HUES6 (cell line): ENCODE measurements around the gene AADACL2.
"Not testable (repeated sequence)": the region's sequence is repeated elsewhere in the genome, so short reads cannot be mapped to it uniquely, and the experiment has no call there.

Source experiments
- H3K27ac ChIP-seq: 2 replicates; pipeline ENCODE4 v1.7.0; 2013; ENCODE audit warnings: low read depth, mild to moderate bottlenecking, low read length, inconsistent platforms
- H3K27me3 ChIP-seq: 2 replicates; pipeline ENCODE4 v1.6.1; 2013; ENCODE audit warnings: low read length; ENCODE audit not compliant: control insufficient read depth, insufficient read depth
- H3K36me3 ChIP-seq: 2 replicates; pipeline ENCODE4 v1.6.1; 2013; ENCODE audit warnings: low read length; ENCODE audit not compliant: control insufficient read depth, insufficient read depth
- H3K4me1 ChIP-seq: 2 replicates; pipeline ENCODE4 v1.6.1; 2013; ENCODE audit warnings: low read length; ENCODE audit not compliant: control insufficient read depth, insufficient read depth
- H3K4me3 ChIP-seq: 2 replicates; pipeline ENCODE4 v1.5.1; 2013; ENCODE audit warnings: low read depth, low read length
- H3K9ac ChIP-seq: one replicate; pipeline ENCODE4 v1.6.1; 2013; ENCODE audit warnings: mild to moderate bottlenecking, low read length
- H3K9me3 ChIP-seq: 2 replicates; pipeline ENCODE4 v1.6.1; 2013; ENCODE audit warnings: low read depth, low read length; ENCODE audit not compliant: control insufficient read depth, insufficient read depth

Gene AADACL2

GRCh38 chr3:151777880-151778279 is 44.2 kb downstream of the AADACL2 start:
- Histone ChIP-seq H3K4me3 (no peak overlapping the region), H3K9ac (no peak overlapping the region), H3K27me3 (no peaks in the 10 kb centered on the region), H3K36me3 (no peaks in the 10 kb centered on the region), H3K27ac (no peak overlapping the region), H3K9me3 (no peaks in the 10 kb centered on the region), H3K4me1 (no peaks in the 10 kb centered on the region)

GRCh38 chr3:151787626-151788025 is 53.9 kb downstream of the AADACL2 start:
- Histone ChIP-seq H3K4me3 (no peak overlapping the region), H3K9ac (no peak overlapping the region), H3K27ac (no peak overlapping the region), H3K4me1 (no peaks in the 10 kb centered on the region), H3K9me3 (no peaks in the 10 kb centered on the region), H3K36me3 (no peaks in the 10 kb centered on the region), H3K27me3 (no peaks in the 10 kb centered on the region)

- Histone ChIP-seq H3K9ac (no peak overlapping the region), H3K9me3 (no peaks in the 10 kb centered on the region), H3K36me3 (no peaks in the 10 kb centered on the region), H3K4me3 (no peak overlapping the region), H3K27ac (no peak overlapping the region), H3K27me3 (no peaks in the 10 kb centered on the region), H3K4me1 (no peaks in the 10 kb centered on the region)
These were observed 54.7 kb downstream of the AADACL2 start for GRCh38 chr3:151788401-151788800.

GRCh38 chr3:151789853-151790463 is 56.2 kb downstream of the AADACL2 start:
- H3K9ac ChIP-seq = no peak overlapping the region
- H3K4me3 ChIP-seq = no peak overlapping the region
- H3K27me3 ChIP-seq = no peaks in the 10 kb centered on the region
- H3K4me1 ChIP-seq = no peaks in the 10 kb centered on the region
- H3K27ac ChIP-seq = no peak overlapping the region
- no peaks in the 10 kb centered on the region for H3K9me3 ChIP-seq
- H3K36me3 ChIP-seq = no peaks in the 10 kb centered on the region

GRCh38 chr3:151790763-151791162 is 57.0 kb downstream of the AADACL2 start:
- H3K27me3 ChIP-seq, H3K9me3 ChIP-seq, H3K9ac ChIP-seq, H3K4me1 ChIP-seq, H3K4me3 ChIP-seq, H3K27ac ChIP-seq, H3K36me3 ChIP-seq: not testable (repeated sequence)

- Histone ChIP-seq H3K4me3 (no peak overlapping the region), H3K9ac (no peak overlapping the region), H3K27me3 (no peaks in the 10 kb centered on the region), H3K36me3 (no peaks in the 10 kb centered on the region), H3K27ac (no peak overlapping the region), H3K9me3 (no peaks in the 10 kb centered on the region), H3K4me1 (no peaks in the 10 kb centered on the region)
These were observed 58.7 kb downstream of the AADACL2 start for GRCh38 chr3:151792411-151792810.

GRCh38 chr3:151793636-151794035 is 59.9 kb downstream of the AADACL2 start:
- no peak overlapping the region for H3K9ac ChIP-seq
- no peaks in the 10 kb centered on the region for H3K9me3 ChIP-seq
- no peak overlapping the region for H3K27ac ChIP-seq
- H3K4me3 ChIP-seq = no peak overlapping the region
- H3K27me3 ChIP-seq = no peaks in the 10 kb centered on the region
- no peaks in the 10 kb centered on the region for H3K4me1 ChIP-seq
- no peaks in the 10 kb centered on the region for H3K36me3 ChIP-seq

GRCh38 chr3:151794080-151794479 is 60.4 kb downstream of the AADACL2 start:
- Histone ChIP-seq H3K9ac (no peak overlapping the region), H3K9me3 (no peaks in the 10 kb centered on the region), H3K27ac (no peak overlapping the region)

GRCh38 chr3:151795276-151795675 is 61.5 kb downstream of the AADACL2 start:
- H3K4me3 ChIP-seq = no peak overlapping the region
- H3K9ac ChIP-seq = no peak overlapping the region
- no peaks in the 10 kb centered on the region for H3K36me3 ChIP-seq
- H3K27ac ChIP-seq = no peak overlapping the region
- no peaks in the 10 kb centered on the region for H3K27me3 ChIP-seq
- H3K4me1 ChIP-seq = no peaks in the 10 kb centered on the region
- H3K9me3 ChIP-seq = no peaks in the 10 kb centered on the region

More at GRCh38 chr3:151794080-151794479, 60.4 kb downstream of the AADACL2 start:
- Histone ChIP-seq H3K4me3 (no peak overlapping the region), H3K27me3 (no peaks in the 10 kb centered on the region), H3K4me1 (no peaks in the 10 kb centered on the region), H3K36me3 (no peaks in the 10 kb centered on the region)

- no peaks in the 10 kb centered on the region for H3K27me3 ChIP-seq
- H3K9ac ChIP-seq = no peak overlapping the region
- H3K9me3 ChIP-seq = no peaks in the 10 kb centered on the region
- no peak overlapping the region for H3K4me3 ChIP-seq
- H3K4me1 ChIP-seq = no peaks in the 10 kb centered on the region
- no peak overlapping the region for H3K27ac ChIP-seq
- H3K36me3 ChIP-seq = no peaks in the 10 kb centered on the region
These were observed 62.5 kb downstream of the AADACL2 start for GRCh38 chr3:151796105-151796680.

GRCh38 chr3:151798466-151798865 is 64.7 kb downstream of the AADACL2 start:
- Histone ChIP-seq H3K9me3 (no peaks in the 10 kb centered on the region), H3K4me1 (no peaks in the 10 kb centered on the region), H3K9ac (no peak overlapping the region), H3K36me3 (no peaks in the 10 kb centered on the region), H3K4me3 (no peak overlapping the region), H3K27me3 (no peaks in the 10 kb centered on the region), H3K27ac (no peak overlapping the region)
